GM12875 (cell line): Measurements from ENCODE around the gene SAPCD1.
A peak's percentile ranks its signal among the peaks of the same experiment; 100 is the strongest.

ENCODE experiments used
- H3K4me3 ChIP-seq: one replicate; pipeline ENCODE4 v1.5.1; 2011; ENCODE audit warnings: low read depth, low read length, control low read depth
- CTCF ChIP-seq: IDR thresholded peaks from 2 replicates; pipeline ENCODE4 v1.5.1; 2011; ENCODE audit warnings: low read depth, mild to moderate bottlenecking, control low read depth, inconsistent platforms, low read length, moderate library complexity, borderline replicate concordance; ENCODE audit not compliant: insufficient read depth

SAPCD1 gene

GRCh38 chr6:31762356-31762755 lies at the start of gene SAPCD1:
TSS of gene SAPCD1 (plus strand) at chr6:31762656. CDS start at chr6:31763055, 399 bp downstream.
- no peak for TF ChIP-seq CTCF
- H3K4me3 ChIP-seq = no peak within 1 kb of the TSS

- no peak overlapping the region for H3K4me3 ChIP-seq
- TF ChIP-seq CTCF = no peak
Measured at GRCh38 chr6:31713465-31713864, 49.0 kb upstream of the SAPCD1 start.

- no peak for TF ChIP-seq CTCF
- no peak overlapping the region for H3K4me3 ChIP-seq
Measured at GRCh38 chr6:31713991-31714684, 48.3 kb upstream of the SAPCD1 start.

GRCh38 chr6:31715022-31715958 lies 47.2 kb upstream of the SAPCD1 start, which contains the start of gene LY6G6D:
TSS of gene LY6G6D (plus strand) at chr6:31715348. CDS start at chr6:31715356, 8 bp downstream.
- H3K4me3 ChIP-seq = no peak within 1 kb of the TSS

GRCh38 chr6:31717499-31718222 lies 44.8 kb upstream of the SAPCD1 start:
- no peak overlapping the region for H3K4me3 ChIP-seq
- 0 out of 2 replicates have a peak, but pooled peaks have one; percentile 4 for TF ChIP-seq CTCF

More at GRCh38 chr6:31715022-31715958, 47.2 kb upstream of the SAPCD1 start, which contains the start of gene LY6G6D:
- no peak for TF ChIP-seq CTCF

GRCh38 chr6:31718265-31718664 lies 44.2 kb upstream of the SAPCD1 start:
- no peak overlapping the region for H3K4me3 ChIP-seq
- TF ChIP-seq CTCF = no peak
